HG02973 (cell line): ENCODE results near the gene PDHX.
A peak's percentile ranks its signal among the peaks of the same experiment; 100 is the strongest.
"Not testable (repeated sequence)": the region's sequence is repeated elsewhere in the genome, so short reads cannot be mapped to it uniquely, and the experiment has no call there.

Experiments used
- ATAC-seq: cut with Tn5 transposase; IDR thresholded peaks from one replicate; pipeline ENCODE4 v1.9.1; 2021; ENCODE audit warnings: moderate library complexity; ENCODE audit not compliant: unreplicated experiment

Gene PDHX

DNA sequence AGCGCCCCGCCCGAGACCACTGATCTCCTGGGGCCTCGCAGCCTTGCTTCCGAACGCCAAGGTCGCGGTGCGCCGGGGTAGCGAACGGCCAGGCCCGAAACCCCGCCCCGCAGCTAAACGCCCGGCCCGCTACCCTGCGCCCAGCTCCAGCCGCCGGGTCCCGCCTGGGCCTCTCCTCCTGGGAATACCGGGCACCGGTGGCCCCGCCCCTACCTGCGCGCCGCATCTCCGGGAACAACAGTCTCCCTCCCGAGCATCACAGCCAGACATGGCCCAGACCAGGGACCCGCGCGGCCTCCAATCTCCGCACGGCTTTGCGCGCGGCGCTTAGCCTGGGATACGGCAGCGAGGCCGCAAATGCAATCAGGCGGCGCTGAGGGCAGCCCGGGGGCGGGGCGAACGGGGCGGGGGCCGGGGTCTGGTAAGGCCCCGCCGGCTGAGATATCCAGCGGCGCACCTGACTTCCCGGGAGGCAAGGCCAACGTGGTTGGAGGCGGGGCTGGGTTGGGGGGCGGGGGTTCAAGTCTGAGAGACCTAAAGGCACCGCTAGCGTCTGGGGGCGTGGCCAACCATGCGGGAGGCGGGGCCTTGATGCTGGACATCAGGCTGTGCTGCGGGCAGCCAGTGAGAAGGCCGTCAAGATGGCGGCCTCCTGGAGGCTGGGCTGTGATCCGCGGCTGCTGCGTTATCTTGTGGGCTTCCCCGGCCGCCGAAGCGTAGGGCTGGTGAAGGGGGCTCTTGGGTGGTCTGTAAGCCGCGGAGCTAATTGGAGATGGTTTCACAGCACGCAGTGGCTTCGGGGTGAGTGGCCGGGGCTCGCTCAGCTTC is at the start of gene PDHX, which contains the start of gene APIP:
PDHX (plus strand) TSS at position 604 of the 828 bp plus-strand sequence; CDS start at position 642, 38 bp downstream.
APIP (minus strand) TSS at position 365 of the 828 bp plus-strand sequence; CDS start at position 270, 95 bp downstream.
- ATAC-seq: peak; percentile 91

DNA sequence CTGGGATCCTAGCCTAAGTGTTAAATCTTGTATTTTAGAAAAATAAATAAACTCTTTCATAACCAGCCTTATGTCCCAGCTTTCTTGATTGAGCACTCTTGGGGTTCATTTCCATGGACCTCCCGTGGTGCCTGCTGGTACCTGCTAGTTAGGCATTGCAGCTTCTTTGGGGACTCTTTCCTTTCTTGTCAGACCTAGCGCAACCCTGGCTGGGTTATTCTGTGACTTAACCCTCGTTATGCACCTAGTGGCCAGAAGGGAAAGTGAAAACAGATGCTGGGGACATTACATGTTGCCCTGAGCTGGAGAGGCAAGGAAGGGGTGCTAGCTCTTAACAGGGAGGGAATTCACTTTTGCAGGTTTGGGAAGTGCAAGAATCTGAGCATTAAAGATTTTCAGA is 47.0 kb upstream of the PDHX start:
- no peak for ATAC-seq

DNA sequence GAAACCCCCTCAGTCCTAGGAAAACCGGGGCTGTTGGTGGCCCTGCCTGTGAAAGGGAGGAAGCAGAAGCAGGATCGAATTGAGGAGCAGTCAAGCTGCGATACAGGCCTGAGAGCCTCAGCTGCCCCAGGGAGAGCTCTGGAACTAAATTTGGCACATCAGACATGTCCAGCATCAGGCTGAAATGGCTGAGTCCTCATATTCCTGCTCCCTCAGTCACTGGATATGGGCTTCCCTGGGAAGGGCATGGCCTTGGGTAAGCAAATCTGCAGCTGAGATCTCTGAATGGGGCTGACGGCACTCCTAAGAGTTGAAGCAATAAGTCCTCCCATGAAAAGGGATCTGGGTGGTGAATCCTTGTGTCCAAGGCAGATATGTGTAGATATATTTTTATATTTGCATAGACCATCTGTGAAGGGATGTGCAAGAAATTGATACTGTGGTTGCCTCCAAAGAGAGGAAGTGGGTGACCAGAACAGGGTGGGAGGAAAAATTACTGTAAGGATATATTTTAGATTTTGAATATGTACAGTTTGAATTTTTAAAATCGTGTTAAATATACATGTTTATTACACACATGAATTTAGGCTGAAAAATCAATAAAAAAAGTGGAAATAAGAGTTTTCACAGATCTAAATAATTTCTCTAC is 45.7 kb upstream of the PDHX start:
- no peak for ATAC-seq

DNA sequence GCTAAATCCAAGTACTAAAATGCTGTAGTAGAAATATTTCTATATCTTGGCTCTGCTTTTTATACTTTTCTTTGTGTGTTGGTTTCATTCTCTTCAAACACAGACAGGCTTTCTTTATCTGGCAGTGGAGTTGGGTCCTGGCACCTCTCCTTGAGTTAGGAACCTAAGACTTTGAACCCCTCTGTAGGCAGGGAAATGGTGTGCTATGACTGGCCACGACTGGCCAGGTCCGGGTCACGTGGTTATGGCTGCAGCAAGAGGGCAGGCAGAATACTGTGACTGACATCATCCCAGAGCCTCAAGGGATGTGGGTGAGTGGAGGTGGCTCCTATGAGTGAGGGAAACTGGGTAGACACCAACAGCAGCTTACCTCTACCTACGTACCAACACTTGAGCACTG is 42.2 kb upstream of the PDHX start:
- ATAC-seq: no peak

DNA sequence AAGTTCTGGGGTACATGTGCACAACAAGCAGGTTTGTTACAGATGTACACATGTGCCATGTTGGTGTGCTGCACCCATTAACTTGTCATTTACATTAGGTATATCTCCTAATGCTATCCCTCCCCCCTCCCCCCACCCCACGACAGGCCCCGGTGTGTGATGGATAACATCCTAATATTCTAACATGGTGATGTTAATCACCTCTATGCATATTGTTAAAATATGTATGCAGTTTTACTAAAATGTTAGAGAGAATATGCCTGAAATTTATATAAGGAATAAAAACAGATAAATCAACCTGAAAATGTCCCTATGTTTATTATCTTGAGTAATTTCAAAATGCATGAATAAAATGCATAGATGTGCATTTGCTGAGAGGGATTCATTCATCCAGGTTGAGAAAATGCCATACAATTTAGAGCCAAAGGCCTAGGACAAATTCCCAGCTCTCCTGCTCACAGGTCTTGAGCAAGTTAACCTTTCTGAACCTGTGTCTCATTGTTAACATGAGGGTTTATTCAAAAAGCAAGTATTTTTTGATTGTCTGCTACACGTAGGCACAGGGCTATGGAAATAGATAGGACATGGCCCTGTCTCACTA is 38.9 kb upstream of the PDHX start:
- no peak for ATAC-seq

DNA sequence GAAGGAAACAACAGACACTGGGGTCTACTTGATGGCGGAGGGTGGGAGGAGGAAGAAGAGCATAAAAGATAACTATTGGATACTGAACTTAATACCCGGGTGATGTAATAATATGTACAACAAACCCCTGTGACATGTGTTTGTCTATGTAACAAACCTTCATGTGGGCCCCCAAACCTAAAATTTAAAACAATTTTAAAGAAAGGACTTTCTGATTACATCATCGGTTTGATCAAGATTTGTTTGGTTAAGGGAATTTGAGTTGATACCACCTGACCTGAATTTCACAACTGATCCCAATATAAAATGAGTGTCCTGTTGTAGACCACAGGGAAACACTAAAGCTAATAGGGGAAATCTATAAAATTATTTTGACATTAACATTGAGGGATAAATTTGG is 34.5 kb upstream of the PDHX start:
- ATAC-seq: no peak

DNA sequence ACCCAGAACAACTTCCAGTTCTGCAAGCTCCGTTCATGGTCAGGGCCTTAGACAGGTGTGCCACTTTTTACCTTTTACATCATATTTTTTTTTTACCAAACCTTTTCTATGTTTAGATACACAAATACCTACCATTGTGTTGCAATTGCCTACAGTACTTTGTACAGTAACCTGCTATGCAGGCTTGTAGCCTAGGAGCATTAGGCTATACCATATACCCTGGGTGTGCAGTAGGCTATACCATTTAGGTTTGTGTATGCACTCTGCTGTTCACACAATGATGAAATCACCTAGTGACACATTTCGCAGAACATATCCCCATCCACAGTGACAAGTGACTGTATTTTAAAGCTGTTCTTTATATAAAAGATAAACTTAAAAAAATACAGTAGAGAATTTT is 29.8 kb upstream of the PDHX start:
- ATAC-seq: no peak

DNA sequence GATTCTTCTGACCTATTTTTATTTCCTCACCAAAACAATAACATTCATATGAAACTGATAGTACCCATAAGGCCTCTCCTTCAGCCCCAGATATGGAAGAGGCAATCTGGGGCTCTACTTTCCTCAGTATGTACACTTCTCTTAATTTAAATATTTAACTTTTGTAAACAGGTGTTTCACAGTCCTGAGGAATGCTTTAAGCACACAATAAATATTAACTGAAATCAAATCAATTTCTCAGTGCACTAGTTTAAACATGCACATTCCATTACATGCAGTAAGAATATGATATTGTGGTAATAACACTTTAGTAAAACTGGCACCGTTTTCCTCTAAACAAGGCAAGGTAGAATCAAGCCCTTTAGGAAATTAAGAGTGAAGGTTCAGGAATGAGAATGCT is 29.2 kb upstream of the PDHX start:
- no peak for ATAC-seq

DNA sequence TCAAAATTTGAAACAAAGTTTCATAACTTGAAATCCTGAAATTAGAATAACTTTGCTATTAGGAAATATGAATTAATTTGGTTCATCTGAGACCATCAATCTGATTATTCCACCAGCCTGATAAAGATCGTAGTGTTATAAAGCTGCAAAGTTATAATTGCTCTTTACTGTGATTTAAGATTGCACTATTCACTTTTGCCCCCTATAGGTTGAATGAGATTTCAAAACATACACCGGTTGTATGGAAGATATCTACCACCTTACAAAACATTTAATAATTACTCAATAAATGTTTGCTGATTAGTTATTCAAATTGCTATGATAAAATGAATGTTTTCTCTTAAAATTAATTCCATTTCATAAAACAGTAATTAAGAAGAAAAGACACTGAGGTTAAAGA is 26.3 kb upstream of the PDHX start:
- no peak for ATAC-seq

DNA sequence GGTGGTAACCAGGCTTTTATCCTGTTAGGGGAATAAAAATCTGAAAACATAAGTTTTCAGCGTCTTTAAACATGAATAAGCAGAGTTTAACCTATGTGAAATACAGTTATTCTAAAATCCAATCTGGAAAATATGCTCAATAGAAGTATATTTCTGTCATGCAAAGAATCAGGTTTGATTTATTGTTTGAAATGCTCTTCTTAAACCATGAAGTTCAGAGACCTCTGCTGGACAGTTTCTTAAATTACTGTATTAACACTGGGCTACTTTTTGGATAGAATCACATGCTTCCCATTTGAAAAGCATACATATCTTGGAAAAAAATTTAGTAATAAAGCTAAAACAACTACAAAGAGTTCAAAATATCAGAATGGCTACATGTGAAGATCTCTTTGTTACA is 25.6 kb upstream of the PDHX start:
- ATAC-seq: no peak

DNA sequence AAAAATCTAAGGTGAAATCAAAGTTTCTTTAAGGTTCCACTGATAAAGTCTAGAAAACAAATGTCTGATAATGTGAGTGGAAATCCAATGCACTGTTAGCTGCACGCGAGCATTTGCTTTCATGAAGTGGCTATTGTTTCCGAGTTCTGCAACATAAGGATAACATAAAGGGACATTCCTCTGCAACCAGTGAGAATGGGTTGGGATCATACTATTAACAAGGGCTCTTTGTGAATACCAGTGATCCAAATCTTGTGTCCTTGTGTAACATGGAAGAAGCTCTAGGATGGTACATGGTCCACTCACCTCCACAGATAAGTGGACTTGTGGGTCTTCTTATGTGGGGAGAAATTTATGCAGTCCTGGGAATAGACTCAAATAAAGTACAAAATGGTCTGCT is 24.8 kb upstream of the PDHX start:
- no peak for ATAC-seq

DNA sequence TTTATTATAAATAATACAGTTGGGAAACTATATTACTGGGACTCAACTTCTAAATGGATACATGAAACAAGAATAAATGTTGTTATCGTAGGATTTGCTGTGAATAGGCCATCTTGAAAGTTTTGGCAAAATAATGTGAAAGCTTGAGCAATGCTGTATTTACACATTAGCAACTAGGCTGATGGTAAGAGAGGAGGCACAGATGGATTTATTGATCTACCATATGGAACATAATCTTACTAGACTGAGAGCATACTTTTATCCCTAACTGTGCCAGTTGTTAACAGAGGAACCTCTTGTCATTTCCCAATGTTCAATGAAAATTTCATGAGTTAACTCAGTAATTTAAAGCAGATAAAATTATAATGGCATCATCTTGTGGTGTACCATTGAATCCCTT is 23.0 kb upstream of the PDHX start:
- ATAC-seq: no peak

DNA sequence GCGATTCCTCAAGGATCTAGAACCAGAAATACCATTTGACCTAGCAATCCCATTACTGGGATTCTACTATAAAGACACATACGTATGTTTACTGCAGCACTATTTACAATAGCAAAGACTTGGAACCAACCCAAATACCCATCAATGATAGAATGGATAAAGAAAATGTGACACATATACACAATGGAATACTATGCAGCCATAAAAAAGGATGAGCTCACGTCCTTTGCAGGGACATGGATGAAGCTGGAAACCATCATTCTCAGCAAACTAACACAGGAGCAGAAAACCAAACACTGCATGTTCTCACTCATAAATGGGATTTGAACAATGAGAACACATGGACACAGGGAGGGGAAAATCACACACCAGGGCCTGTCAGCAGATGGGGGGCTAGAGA is 20.2 kb upstream of the PDHX start:
- ATAC-seq: not testable (repeated sequence)

DNA sequence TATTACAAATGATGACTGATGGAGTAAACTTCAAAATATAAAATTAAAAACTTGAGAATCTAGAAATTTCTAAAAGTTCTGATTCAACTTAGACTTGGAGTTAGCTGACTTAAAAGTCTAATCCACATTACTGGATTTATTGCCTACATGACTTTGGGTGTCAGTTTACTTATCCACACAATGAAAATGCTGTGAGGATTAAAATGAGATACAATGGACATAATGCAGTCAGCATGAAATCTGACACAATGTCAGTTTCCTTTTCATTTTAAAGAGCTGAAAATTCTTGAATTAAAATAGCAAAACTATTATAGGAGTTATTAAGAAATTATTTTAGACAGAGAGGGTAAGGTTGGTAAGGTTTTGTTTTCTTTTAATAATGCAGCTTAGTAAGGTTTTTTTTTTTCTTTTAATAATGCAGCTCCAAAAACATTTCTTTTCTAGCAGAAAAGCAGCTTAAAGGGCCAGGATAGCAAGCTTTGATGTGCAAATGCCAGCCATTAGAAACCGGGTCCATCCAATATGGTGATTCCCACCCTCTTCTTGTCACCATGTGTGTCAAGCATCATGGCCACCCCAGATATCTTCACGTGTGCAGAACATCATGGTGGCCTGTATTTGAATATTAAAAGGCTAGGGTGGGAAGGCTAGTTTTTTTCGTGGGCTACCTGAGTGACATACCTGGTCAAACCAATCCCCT is 19.1 kb upstream of the PDHX start:
- no peak for ATAC-seq

DNA sequence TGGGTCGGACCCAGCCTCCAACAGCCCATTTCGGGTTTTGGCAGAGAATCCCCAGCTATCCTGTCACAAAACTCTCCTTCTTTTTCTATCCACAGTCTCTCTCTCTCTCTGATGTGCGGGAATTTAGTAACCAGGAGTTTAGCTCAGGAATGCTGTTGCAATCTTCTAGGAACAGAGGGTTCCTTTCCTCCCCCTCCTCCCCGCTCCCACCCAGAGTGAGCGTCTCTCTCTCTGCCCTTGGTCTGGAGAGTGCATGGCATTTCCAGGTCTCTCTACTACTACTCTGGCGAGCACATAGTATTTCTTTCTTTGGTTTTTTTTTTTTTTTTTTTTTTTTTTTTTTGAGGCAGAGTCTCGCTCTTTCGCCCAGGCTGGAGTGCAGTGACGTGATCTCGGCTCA is 17.9 kb upstream of the PDHX start:
- no peak for ATAC-seq

DNA sequence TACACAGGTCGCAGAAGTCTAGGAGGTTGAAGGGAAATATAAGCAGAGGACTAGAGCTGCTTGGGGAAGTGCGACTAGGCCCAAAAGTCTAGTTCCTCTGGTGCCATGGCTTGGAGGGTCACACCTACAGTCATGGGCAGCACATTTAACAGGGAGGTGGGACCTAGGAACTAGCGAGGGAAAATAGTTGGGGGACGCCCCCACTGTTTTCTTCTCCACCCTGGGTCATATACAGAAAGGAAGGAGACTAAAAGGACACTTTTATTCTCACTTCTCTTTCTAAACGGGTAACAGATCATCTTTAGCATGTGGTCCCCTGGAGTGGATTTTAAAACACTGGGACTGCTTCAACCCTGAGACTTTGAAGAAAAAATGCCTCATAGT is 16.8 kb upstream of the PDHX start:
- ATAC-seq: no peak

DNA sequence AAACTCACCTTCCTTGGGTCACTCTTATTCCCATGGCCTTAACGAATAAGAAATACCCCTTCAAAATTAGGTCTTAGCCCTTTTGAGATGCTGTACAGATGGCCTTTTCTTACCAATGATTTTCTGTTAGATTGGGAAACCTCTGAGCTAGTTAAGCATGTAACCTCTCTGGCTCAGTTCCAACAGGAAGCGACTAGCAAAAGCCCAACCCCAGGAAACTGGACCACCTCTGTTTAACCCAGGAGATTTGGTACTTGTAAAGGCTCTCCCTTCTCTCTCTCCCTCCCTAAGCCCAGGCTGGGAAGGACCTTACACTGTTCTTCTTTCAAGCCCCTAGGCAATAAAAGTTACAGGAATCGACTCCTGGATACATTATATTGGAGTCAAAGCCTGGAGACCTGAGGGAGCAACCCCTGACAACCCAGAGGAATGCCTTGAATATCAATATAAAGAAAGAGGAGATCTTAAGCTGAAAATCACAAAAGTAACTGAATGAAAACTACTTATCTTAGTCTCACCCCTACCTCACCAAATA is 11.9 kb upstream of the PDHX start:
- ATAC-seq: no peak

DNA sequence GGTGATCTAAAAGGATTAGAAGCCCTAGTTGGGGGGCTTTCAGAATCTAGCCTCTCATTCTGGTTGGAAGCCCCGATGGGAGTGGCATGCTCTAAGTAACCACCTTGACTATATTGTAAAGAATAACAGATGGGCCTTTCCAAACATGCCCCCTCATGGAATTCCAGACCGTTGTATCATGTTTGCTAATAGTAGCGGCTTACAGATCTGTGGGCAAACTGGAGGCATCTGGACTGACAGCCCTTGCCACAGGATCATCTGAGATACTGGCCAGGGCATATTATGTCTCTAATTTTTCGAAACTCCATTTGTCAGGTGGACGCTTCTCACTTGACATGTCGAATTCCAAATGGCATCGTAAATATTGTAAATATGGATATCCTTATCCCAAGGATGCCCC is 10.8 kb upstream of the PDHX start:
- ATAC-seq: no peak

DNA sequence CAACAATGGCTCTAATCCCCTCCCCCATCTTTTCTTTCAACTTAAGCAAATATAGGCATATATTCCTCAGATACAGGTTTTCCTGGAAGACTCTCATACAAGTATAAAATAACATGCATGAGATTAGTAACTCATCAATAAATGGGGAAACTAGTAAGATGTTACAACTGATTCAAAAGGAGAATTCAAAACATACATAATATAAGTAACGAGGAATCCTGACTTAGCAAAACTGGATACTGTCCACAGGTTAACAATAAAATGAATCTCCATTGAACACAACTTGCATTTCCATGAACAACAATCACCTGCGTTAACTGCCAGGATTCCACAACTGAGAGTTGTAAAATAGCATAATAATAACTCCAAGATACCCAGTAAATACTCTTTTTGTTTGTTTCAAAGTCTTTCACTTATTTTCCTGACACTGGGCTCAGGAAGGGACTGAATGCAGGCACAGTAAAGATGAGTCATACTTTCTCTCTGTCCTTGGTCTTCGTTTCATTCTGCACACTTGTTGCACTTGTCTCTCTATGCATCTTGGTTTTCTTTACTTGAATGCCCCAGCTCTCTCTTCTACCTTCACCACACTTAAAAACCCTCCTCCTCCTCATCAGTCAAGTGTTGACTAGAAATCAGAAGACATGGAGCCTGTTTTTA is 8.4 kb upstream of the PDHX start:
- ATAC-seq: no peak

DNA sequence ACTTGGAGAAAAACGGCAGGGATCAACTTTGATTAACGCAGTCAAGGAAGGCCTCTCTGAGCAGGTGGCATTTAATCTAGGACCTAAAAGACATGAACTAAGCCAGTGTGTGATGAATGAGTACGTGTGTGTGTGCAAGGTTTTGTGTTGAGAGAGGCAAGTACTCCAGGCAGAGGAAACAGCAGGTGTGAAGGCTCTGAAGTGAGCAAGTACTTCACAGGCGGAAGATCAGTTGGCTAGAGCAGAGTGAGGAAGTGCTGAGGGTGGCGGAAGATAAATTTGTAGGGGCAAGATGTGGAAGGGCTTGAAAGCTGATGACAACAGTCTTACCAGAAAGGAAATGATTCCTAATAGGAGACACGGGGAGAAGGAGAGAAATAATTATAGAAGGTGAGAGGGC is 7.0 kb upstream of the PDHX start:
- ATAC-seq: no peak

DNA sequence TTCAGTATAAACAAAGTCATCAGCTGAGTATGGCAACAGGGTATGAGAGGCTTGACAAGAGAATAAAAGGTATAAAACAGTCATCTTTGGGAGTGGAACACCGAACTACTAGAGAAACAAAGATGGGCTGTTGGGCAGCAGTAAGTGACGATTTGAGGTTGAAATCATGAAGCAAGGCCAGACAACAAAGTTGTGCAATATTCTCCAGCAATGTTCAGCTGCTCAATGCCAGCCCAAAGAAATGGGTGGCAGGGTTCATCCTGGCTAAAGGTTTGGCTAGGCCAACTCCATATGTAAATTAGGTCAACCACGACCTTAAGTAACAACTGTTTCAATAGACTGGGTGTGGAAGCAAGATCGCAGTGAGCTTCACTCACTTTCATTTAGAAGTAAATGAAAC is 6.5 kb upstream of the PDHX start:
- no peak for ATAC-seq
